H7 (cell line): ENCODE measurements around the gene FOXO3. TPM values are rescaled to one million over a fixed set of nuclear protein-coding genes. Genes with fewer than 3 reads are reported as not detected.
"Not testable (repeated sequence)": the region's sequence is repeated elsewhere in the genome, so short reads cannot be mapped to it uniquely, and the experiment has no call there.

Experiments used
- DNase-seq: peaks from one replicate; pipeline ENCODE4 v3.0.0; 2012
- H3K27me3 ChIP-seq: 2 replicates; pipeline ENCODE4 v1.6.0; 2011; ENCODE audit warnings: mild to moderate bottlenecking, low read length; ENCODE audit not compliant: control insufficient read depth, insufficient read depth
- H3K36me3 ChIP-seq: replicated peaks from 2 replicates; pipeline ENCODE4 v1.5.1; 2011; ENCODE audit warnings: low read length; ENCODE audit not compliant: control insufficient read depth, insufficient read depth
- H3K4me3 ChIP-seq: 2 replicates; pipeline ENCODE4 v1.5.1; 2011; ENCODE audit warnings: low read depth, mild to moderate bottlenecking, control low read depth, low read length, moderate library complexity; ENCODE audit not compliant: insufficient read depth
- total RNA-seq: library from RNA; depleted of rRNA; stranded (reverse); fragments of >200 nt; shearing (Covaris generic); gene quantifications from 2 replicates; pipeline ENCODE4 v1.2.3, GENCODE V29; 2014

The FOXO3 gene
- total RNA-seq, 1 experiment from 2014 or later, result 10.9 TPM

- H3K4me3 ChIP-seq, result no peak overlapping the region
- no peak for DNase-seq
- no peaks in the 10 kb centered on the region for H3K27me3 ChIP-seq
- H3K36me3 ChIP-seq, result no peaks in the 10 kb centered on the region
Observed at GRCh38 chr6:108673153-108673552, 112.4 kb downstream of the FOXO3 start.

DNA sequence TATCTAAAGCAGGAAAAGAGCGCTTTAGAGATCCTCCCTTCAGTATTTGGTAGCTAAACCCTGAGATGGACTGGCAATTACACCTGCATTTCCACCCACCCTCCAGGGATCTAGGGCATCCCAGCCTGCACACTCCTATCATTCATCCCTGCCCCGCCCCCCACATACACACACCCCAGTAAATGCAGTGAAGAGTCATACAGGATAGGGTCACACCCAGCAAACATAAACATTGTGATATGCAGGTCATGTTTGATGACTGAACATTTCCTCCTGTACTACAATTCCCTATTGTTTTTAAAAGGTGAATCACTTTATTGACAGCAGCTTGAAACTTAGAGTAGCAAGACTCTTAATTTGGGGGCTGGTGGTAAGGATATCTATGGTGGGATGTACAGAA is 112.9 kb downstream of the FOXO3 start:
- H3K27me3 ChIP-seq, result no peaks in the 10 kb centered on the region
- no peak overlapping the region for H3K4me3 ChIP-seq
- DNase-seq, result no peak
- no peaks in the 10 kb centered on the region for H3K36me3 ChIP-seq

DNA sequence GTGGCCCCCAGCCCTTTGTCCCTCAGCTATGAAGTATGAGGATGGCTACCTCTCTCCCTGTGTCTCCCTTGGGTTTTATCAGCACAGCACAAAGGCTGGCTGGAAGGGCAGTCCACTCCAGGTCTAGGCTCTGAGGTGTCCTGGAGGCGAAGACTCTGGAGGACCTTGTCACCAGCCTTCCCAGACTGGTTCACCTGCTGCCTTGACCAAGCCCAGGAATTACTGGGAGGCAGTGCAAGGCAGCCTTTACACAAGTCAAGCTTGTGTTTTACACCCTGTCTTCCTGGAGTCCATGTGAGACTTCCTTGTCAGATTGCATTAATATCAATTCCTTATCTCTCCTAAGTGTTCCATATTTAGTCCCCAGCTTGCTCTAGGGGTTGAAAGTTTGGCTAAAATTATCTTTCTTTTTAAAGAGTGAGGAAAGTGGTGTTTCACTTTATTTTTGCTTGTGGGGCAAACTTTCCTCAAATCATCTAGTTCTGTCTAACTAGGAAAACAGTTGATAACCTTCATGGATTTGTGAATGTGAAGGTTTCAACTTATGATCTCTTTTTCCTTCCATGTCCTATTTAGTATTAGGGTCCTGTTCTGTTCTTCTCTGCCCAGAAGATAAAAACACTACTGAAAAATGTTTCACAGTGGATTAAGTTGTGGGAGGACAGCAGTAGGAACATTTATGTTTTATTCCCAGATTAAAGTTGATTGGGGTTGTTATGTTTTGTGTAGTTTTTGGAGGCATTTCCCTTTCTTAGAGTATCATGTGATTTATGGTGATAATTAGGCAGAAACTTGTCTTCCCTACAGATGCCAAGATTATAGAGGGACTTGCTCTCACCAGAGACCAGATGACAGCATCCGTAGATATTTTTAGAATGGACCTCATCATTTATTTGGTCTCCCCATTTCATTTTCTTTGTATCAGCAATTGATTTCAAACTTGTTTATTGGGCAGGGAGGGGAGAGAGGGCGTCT is 114.8 kb downstream of the FOXO3 start:
- DNase-seq, result no peak
- no peak overlapping the region for H3K4me3 ChIP-seq
- no peaks in the 10 kb centered on the region for H3K36me3 ChIP-seq
- H3K27me3 ChIP-seq, result no peaks in the 10 kb centered on the region

DNA sequence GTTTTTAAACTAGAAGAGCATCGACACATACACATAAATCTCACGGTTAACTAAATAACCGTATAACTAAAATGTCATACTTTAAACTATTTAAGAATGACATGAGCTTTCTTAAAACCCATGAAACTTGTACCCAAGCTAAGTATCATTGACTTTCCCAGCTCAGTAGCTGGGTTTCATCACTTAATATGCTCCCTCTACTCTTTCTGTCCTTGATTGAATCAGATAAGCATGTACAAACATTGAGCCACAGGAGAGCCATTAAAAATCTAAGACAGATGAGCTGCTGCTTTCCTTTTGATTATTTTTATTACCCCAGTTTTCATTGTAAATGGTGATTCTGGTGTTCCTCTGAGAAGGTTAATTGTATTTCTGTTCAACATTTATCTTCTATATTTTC is 115.8 kb downstream of the FOXO3 start:
- Histone ChIP-seq H3K36me3 (no peaks in the 10 kb centered on the region), H3K27me3 (no peaks in the 10 kb centered on the region), H3K4me3 (no peak overlapping the region)
- DNase-seq, result no peak

DNA sequence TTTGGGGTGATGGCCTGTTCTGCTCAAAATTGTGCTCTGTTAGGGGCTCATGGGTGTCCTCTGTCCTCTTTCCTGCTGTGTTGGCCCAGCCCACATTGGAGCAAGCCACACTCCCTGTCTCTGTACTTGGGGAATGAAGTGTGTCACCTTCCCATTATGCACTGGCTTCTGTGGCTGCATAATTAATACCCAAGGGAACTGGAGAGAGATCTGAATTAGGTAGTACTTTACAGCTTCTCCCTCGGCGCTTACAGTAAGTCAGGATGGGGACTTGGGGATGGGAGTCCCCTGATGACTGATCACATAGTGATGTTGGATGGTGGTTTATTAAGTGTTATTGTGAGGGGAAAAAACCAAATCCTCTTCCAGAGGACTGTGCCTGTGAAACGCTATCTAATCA is 116.6 kb downstream of the FOXO3 start:
- Histone ChIP-seq H3K4me3 (no peak overlapping the region), H3K27me3 (no peaks in the 10 kb centered on the region), H3K36me3 (no peaks in the 10 kb centered on the region)
- DNase-seq, result no peak

DNA sequence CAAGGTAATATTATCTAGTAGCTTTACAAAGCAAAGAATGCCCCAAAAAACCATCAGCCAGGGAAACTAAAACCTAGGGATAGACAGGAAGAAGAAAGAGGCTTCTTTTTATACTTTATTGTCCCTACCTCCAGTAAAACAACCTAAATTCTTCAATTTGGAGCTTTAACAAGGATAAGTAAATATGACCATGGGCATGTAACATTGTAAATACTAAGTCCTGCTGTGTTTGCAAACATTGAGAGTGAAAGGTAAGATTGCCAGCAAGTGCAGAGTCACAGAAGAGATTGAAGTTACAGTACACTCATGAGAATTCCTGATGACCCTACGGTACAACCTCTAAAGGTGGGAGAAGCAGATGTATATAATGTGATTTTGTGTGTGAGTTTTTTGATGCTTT is 117.2 kb downstream of the FOXO3 start:
- DNase-seq, result no peak
- H3K36me3 ChIP-seq, result no peaks in the 10 kb centered on the region
- no peak overlapping the region for H3K4me3 ChIP-seq
- no peaks in the 10 kb centered on the region for H3K27me3 ChIP-seq

DNA sequence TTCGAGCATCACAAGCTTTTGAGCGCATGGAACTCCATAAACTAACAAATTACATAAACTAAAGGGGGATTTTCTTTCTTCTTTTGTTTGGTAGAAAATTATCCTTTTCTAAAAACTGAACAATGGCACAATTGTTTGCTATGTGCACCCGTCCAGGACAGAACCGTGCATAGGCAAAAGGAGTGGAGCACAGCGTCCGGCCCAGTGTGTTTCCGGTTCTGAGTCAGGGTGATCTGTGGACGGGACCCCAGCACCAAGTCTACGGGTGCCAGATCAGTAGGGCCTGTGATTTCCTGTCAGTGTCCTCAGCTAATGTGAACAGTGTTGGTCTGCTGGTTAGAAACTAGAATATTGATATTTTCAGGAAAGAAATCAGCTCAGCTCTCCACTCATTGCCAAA is 119.6 kb downstream of the FOXO3 start:
- H3K36me3 ChIP-seq, H3K27me3 ChIP-seq, DNase-seq, H3K4me3 ChIP-seq: not testable (repeated sequence)

- H3K36me3 ChIP-seq, H3K27me3 ChIP-seq, H3K4me3 ChIP-seq, DNase-seq: not testable (repeated sequence)
Observed at GRCh38 chr6:108681721-108682120, 121.0 kb downstream of the FOXO3 start.

DNA sequence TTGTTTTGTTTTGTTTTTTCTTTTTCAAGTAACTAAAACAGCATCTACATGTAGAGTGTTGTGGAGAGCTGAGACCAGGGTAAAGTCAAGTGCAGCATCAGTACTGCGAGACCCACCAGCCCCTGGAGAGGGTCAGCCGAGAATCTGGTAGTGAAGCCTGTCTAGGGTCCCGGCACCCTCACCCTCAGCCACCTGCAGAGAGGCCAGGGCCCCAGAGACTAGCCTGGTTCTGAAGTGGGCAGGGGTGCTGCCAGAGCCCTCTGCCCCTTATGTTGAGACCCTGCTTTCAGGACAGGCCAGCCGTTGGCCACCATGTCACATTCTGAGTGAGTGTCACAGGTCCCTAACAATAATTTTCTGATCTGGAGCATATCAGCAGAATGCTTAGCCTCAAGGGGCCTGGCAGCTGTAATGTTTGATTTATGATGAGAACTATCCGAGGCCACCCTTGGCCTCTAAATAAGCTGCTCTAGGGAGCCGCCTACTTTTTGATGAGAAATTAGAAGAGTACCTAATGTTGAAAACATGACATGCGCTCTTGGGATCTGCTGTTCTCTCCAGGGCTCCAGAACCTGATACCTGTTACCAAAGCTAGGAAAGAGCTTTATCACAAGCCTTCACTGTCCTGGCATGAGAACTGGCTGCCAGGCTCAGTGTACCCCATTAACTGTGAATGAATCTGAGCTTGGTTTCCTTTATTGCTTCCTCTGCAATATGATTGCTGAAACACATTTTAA is 121.8 kb downstream of the FOXO3 start:
- H3K36me3 ChIP-seq, H3K4me3 ChIP-seq, DNase-seq, H3K27me3 ChIP-seq: not testable (repeated sequence)

DNA sequence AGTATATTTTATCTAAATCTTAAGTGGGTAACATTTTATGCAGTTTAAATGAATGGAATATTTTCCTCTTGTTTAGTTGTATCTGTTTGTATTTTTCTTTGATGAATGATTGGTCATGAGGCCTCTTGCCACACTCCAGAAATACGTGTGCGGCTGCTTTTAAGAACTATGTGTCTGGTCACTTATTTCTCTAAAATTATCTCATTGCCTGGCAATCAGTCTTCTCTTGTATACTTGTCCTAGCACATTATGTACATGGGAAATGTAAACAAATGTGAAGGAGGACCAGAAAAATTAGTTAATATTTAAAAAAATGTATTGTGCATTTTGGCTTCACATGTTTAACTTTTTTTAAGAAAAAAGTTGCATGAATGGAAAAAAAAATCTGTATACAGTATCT is 123.3 kb downstream of the FOXO3 start:
- H3K4me3 ChIP-seq, H3K36me3 ChIP-seq, DNase-seq, H3K27me3 ChIP-seq: not testable (repeated sequence)

- H3K4me3 ChIP-seq, result no peak overlapping the region
- H3K36me3 ChIP-seq, result no peaks in the 10 kb centered on the region
- no peaks in the 10 kb centered on the region for H3K27me3 ChIP-seq
- DNase-seq, result no peak
Observed at GRCh38 chr6:108684771-108685329, 124.1 kb downstream of the FOXO3 start.

DNA sequence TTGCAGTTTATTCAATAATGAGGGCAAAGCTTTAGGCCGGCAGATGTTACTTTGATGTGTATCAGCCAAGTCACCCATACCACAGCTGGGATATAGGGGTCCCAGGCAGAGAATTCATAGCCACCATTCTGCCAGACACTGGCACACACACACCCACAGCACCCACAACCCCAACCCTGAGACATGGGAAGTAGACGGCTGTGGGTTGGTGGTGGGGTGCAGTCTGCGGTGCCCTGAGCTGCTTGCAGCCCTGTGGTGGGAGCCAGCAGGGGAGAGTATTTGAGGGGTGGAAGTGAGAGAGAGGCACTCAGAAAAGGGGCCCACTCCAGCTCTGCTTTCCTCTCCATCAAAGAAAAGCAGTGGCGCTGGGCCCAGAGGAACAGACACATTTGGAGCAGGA is 125.3 kb downstream of the FOXO3 start:
- Histone ChIP-seq H3K36me3 (no peaks in the 10 kb centered on the region), H3K4me3 (no peak overlapping the region), H3K27me3 (no peaks in the 10 kb centered on the region)
- no peak for DNase-seq

GRCh38 chr6:108686896-108687295 is 126.2 kb downstream of the FOXO3 start:
- Histone ChIP-seq H3K36me3 (no peaks in the 10 kb centered on the region), H3K4me3 (no peak overlapping the region), H3K27me3 (no peaks in the 10 kb centered on the region)
- no peak for DNase-seq

- Histone ChIP-seq H3K4me3 (no peak overlapping the region), H3K27me3 (no peaks in the 10 kb centered on the region), H3K36me3 (no peaks in the 10 kb centered on the region)
- DNase-seq, result no peak
Observed at GRCh38 chr6:108687921-108688320, 127.2 kb downstream of the FOXO3 start.
